HepG2 (cell line): Measurements from ENCODE around the gene L3MBTL4. TPM values are rescaled to one million over a fixed set of nuclear protein-coding genes. Genes with fewer than 3 reads are reported as not detected.
A peak's percentile ranks its signal among the peaks of the same experiment; 100 is the strongest.

Experiments
- ARID5B ChIP-seq: IDR thresholded peaks from 2 replicates; pipeline ENCODE4 v1.4.0; 2020; ENCODE audit warnings: mild to moderate bottlenecking, missing genetic modification reagents
- EEA1 ChIP-seq: sonication (generic); formaldehyde crosslinking; IDR thresholded peaks from 2 replicates; pipeline ENCODE4 v1.5.1; 2020; ENCODE audit warnings: mild to moderate bottlenecking, missing genetic modification reagents, borderline replicate concordance
- ETV5 ChIP-seq: IDR thresholded peaks from 2 replicates; pipeline ENCODE4 v1.6.1; 2018; ENCODE audit warnings: missing biosample characterization, missing genetic modification reagents, inconsistent platforms, borderline replicate concordance
- FOXA3 ChIP-seq: IDR thresholded peaks from 2 replicates; pipeline ENCODE4 v1.6.1; 2016; ENCODE audit warnings: missing genetic modification reagents, missing compliant biosample characterization
- FOXP1 ChIP-seq, 2 experiments: fragments of 450-650 bp in 1 of 2; IDR thresholded peaks; 2 replicates each; pipeline ENCODE4 v1.6.1; 2017 to 2018; ENCODE audit warnings: antibody characterized with exemption in 1 of 2
- HES4 ChIP-seq: sonication (generic); formaldehyde crosslinking; IDR thresholded peaks from 2 replicates; pipeline ENCODE4 v1.9.0; 2021; ENCODE audit warnings: mild to moderate bottlenecking, missing genetic modification reagents, borderline replicate concordance
- HNRNPH1 ChIP-seq: fragments of 200-400 bp; formaldehyde crosslinking; optimal IDR thresholded peaks from 2 replicates; pipeline ENCODE3; 2017; ENCODE audit warnings: mild to moderate bottlenecking, low read depth, low read length
- IRF2 ChIP-seq: IDR thresholded peaks from 2 replicates; pipeline ENCODE4 v1.6.1; 2018; ENCODE audit warnings: missing genetic modification reagents, missing compliant biosample characterization
- MEIS1 ChIP-seq: sonication (generic); formaldehyde crosslinking; IDR thresholded peaks from 2 replicates; pipeline ENCODE4 v1.9.0; 2021; ENCODE audit warnings: mild to moderate bottlenecking, missing genetic modification reagents, moderate library complexity, borderline replicate concordance
- SMARCC2 ChIP-seq: fragments of 450-650 bp; IDR thresholded peaks from 2 replicates; pipeline ENCODE4 v1.6.1; 2017; ENCODE audit warnings: antibody characterized with exemption, mild to moderate bottlenecking
- ZNF3 ChIP-seq: IDR thresholded peaks from 2 replicates; pipeline ENCODE4 v1.7.0; 2017; ENCODE audit warnings: inconsistent platforms
- ZNF558 ChIP-seq: sonication (generic); formaldehyde crosslinking; IDR thresholded peaks from 2 replicates; pipeline ENCODE4 v1.9.0; 2022; ENCODE audit warnings: mild to moderate bottlenecking, missing genetic modification reagents, borderline replicate concordance
- ZNF609 ChIP-seq: sonication (generic); formaldehyde crosslinking; IDR thresholded peaks from 2 replicates; pipeline ENCODE4 v1.4.0; 2020; ENCODE audit warnings: mild to moderate bottlenecking, missing genetic modification reagents, borderline replicate concordance
- ZNF687 ChIP-seq: sonication (generic); formaldehyde crosslinking; IDR thresholded peaks from 2 replicates; pipeline ENCODE4 v1.5.1; 2020; ENCODE audit warnings: mild to moderate bottlenecking, missing genetic modification reagents, moderate library complexity
- ZNF747 ChIP-seq: sonication (generic); formaldehyde crosslinking; IDR thresholded peaks from 2 replicates; pipeline ENCODE4 v1.8.1; 2023; ENCODE audit warnings: missing genetic modification reagents, mild to moderate bottlenecking, borderline replicate concordance
- polyA plus RNA-seq, 8 experiments: library from polyadenylated mRNA; depleted of rRNA in 3 of 8; stranded (reverse) in 7 of 8; unstranded in 1 of 8; fragments of >200 nt; fragmentation: Illumina TruSeq in 4 of 8; extraction: Trizol in 4 of 8; gene quantifications; 2 replicates each; pipeline versions ENCODE4 v1.2.1 to v1.2.3, GENCODE V29; 2011 to 2016; ENCODE audit warnings: low read depth in 4 of 8, missing spikeins in 1 of 8, mixed read lengths in 1 of 8; ENCODE audit not compliant: insufficient read depth in 1 of 8
- total RNA-seq, 5 experiments: library from RNA; depleted of rRNA; stranded (reverse); fragments of >200 nt; fragmentation: Illumina TruSeq; extraction: Trizol; gene quantifications; 2 replicates each; pipeline ENCODE4 v1.2.3, GENCODE V29; 2016; ENCODE audit warnings: low read depth in 1 of 5

The L3MBTL4 gene
- total and polyA plus RNA-seq, 2 of the 13 experiments (the other 11 are each of a cell fraction or from before 2014, with no cell fraction given): 10.8 to 13.3 TPM

GRCh38 chr18:6376433-6377229 lies 38.1 kb downstream of the L3MBTL4 start (continued):
- no peak for TF ChIP-seq SMARCC2
- TF ChIP-seq ETV5 (CRISPR knock-in tag): peak; percentile 91; the same call in 1 of the 2 replicates
- TF ChIP-seq FOXP1 (IDR thresholded peaks at IDR 0.05): no peak
- peak; percentile 83; the same call in 1 of the 2 replicates for TF ChIP-seq FOXP1 (CRISPR knock-in tag; IDR thresholded peaks at IDR 0.05)
- TF ChIP-seq ARID5B (CRISPR knock-in tag): peak; percentile 86
- peak; percentile 38; the same call in 1 of the 2 replicates for TF ChIP-seq IRF2 (CRISPR knock-in tag)
- no peak for TF ChIP-seq ZNF687 (CRISPR knock-in tag)
- no peak for TF ChIP-seq HES4 (CRISPR knock-in tag)
- TF ChIP-seq HNRNPH1: no peak
- no peak for TF ChIP-seq ZNF747 (CRISPR knock-in tag)
- 0 out of 2 replicates have a peak, but pooled peaks have one; percentile 21 for TF ChIP-seq ZNF3 (CRISPR knock-in tag)
- peak; percentile 81 for TF ChIP-seq FOXA3 (CRISPR knock-in tag)
- no peak for TF ChIP-seq ZNF558 (CRISPR knock-in tag)
- peak; percentile 71; the same call in 1 of the 2 replicates for TF ChIP-seq ZNF609
- TF ChIP-seq MEIS1: no peak
- TF ChIP-seq EEA1: no peak
